Liver (tissue), 9 donors: ENCODE results near the gene BTRC. TPM values are rescaled to one million over a fixed set of nuclear protein-coding genes. Genes with fewer than 3 reads are reported as not detected.

Experiments used
- DNase-seq: peaks from one replicate; pipeline ENCODE4 v3.0.0-alpha.2; 2017; ENCODE audit warnings: low spot score
- H3K27ac ChIP-seq, 2 donors: one replicate each; pipeline ENCODE4 v1.7.0; 2013; ENCODE audit warnings: inconsistent platforms in 2 of 2, low read length in 2 of 2, control low read depth in 1 of 2, low read depth in 1 of 2, mild to moderate bottlenecking in 1 of 2
- H3K27me3 ChIP-seq, 4 donors: one replicate each; pipeline versions ENCODE4 v1.6.1 to v1.7.0; 2013; ENCODE audit warnings: low read length in 3 of 4, inconsistent platforms in 1 of 4, mild to moderate bottlenecking in 1 of 4, moderate library complexity in 1 of 4; ENCODE audit not compliant: control insufficient read depth in 4 of 4, insufficient read depth in 4 of 4
- H3K36me3 ChIP-seq, 4 donors: one replicate each; pipeline versions ENCODE4 v1.6.1 to v1.7.0; 2013; ENCODE audit warnings: low read length in 3 of 4, mild to moderate bottlenecking in 3 of 4, low read depth in 1 of 4, moderate library complexity in 1 of 4; ENCODE audit not compliant: control insufficient read depth in 4 of 4, insufficient read depth in 3 of 4
- H3K4me1 ChIP-seq, 4 donors: one replicate each; pipeline versions ENCODE4 v1.6.1 to v1.7.0; 2013; ENCODE audit warnings: low read length in 3 of 4, mild to moderate bottlenecking in 3 of 4, moderate library complexity in 1 of 4; ENCODE audit not compliant: control insufficient read depth in 4 of 4, insufficient read depth in 4 of 4
- H3K4me3 ChIP-seq, 3 donors: one replicate each; pipeline versions ENCODE4 v1.6.1 to v1.7.0; 2013; ENCODE audit warnings: low read length in 3 of 3, control low read depth in 1 of 3, low read depth in 1 of 3, mild to moderate bottlenecking in 1 of 3
- H3K9ac ChIP-seq, 2 donors: one replicate each; pipeline ENCODE4 v1.7.0; 2013; ENCODE audit warnings: low read length in 2 of 2, mild to moderate bottlenecking in 2 of 2, moderate library complexity in 2 of 2, control low read depth in 1 of 2, low read depth in 1 of 2
- H3K9me3 ChIP-seq, 4 donors: one replicate each; pipeline versions ENCODE4 v1.6.1 to v1.7.0; 2013; ENCODE audit warnings: low read length in 3 of 4; ENCODE audit not compliant: control insufficient read depth in 4 of 4
- EGR1 ChIP-seq, 2 donors: IDR thresholded peaks; 2 replicates each; pipeline ENCODE4 v1.6.1; 2016 to 2018; ENCODE audit warnings: antibody characterized with exemption in 2 of 2, low read depth in 2 of 2
- FOXA1 ChIP-seq: IDR thresholded peaks from 2 replicates; pipeline ENCODE4 v1.6.1; 2016; ENCODE audit warnings: antibody characterized with exemption
- FOXA2 ChIP-seq: IDR thresholded peaks from 2 replicates; pipeline ENCODE4 v1.6.1; 2016; ENCODE audit warnings: antibody characterized with exemption
- GABPA ChIP-seq, 2 donors: IDR thresholded peaks in 1 of 2; conservative IDR thresholded peaks in 1 of 2; 2 replicates each; pipeline ENCODE4 v1.6.1; 2016; ENCODE audit warnings: antibody characterized with exemption in 2 of 2, mild to moderate bottlenecking in 1 of 2, moderate library complexity in 1 of 2
- HNF4A ChIP-seq, 2 donors: conservative IDR thresholded peaks; 2 replicates each; pipeline ENCODE4 v1.6.1; 2016; ENCODE audit warnings: antibody characterized with exemption in 2 of 2, mild to moderate bottlenecking in 2 of 2
- HNF4G ChIP-seq: IDR thresholded peaks from 2 replicates; pipeline ENCODE4 v1.6.1; 2016; ENCODE audit warnings: antibody characterized with exemption
- JUND ChIP-seq, 2 donors: IDR thresholded peaks; 2 replicates each; pipeline ENCODE4 v1.6.1; 2016; ENCODE audit warnings: antibody characterized with exemption in 2 of 2
- NR2F2 ChIP-seq: IDR thresholded peaks from 2 replicates; pipeline ENCODE4 v1.6.1; 2016; ENCODE audit warnings: antibody characterized with exemption
- RAD21 ChIP-seq, 2 donors: IDR thresholded peaks; 2 replicates each; pipeline ENCODE4 v1.6.1; 2016; ENCODE audit warnings: antibody characterized with exemption in 2 of 2, mild to moderate bottlenecking in 2 of 2
- SP1 ChIP-seq: IDR thresholded peaks from 2 replicates; pipeline ENCODE4 v1.6.1; 2018; ENCODE audit warnings: antibody characterized with exemption, mild to moderate bottlenecking
- TAF1 ChIP-seq: conservative IDR thresholded peaks from 2 replicates; pipeline ENCODE4 v1.6.1; 2016; ENCODE audit warnings: antibody characterized with exemption, mild to moderate bottlenecking
- YY1 ChIP-seq: IDR thresholded peaks from 2 replicates; pipeline ENCODE4 v1.6.1; 2016; ENCODE audit warnings: antibody characterized with exemption, mild to moderate bottlenecking
- WGBS: extraction: QIAGEN DNeasy Blood & Tissue Kit; methylation state at CpG from one replicate; pipeline ENCODE4 v1.1.7; 2013; 5-methylcytosine and 5-hydroxymethylcytosine counted together
- polyA plus RNA-seq, 2 donors: library from polyadenylated mRNA; stranded (reverse) in 1 of 2; unstranded in 1 of 2; fragments of 200-250 nt in 1 of 2; fragments of >200 nt in 1 of 2; fragmentation: Nextera tagmentation in 1 of 2; extraction: Ambion mirVana in 1 of 2; gene quantifications; one replicate each; pipeline versions ENCODE4 v1.2.1 to v1.2.3, GENCODE V29; 2013 to 2015
- total RNA-seq, 2 donors: library from RNA; depleted of rRNA; stranded (reverse); fragments of >200 nt; gene quantifications; one replicate each; pipeline ENCODE4 v1.2.3, GENCODE V29; 2014
- TF ChIP-seq, protein P1 (sequence below): fragments of 150-350 bp; IDR thresholded peaks from 2 replicates; pipeline ENCODE4 v1.5.1; 2017; ENCODE audit warnings: improper control_type of control experiment, low read depth, low read length; ENCODE audit not compliant: missing input control
- TF ChIP-seq, protein P2 (sequence below): IDR thresholded peaks from 2 replicates; pipeline ENCODE4 v1.6.1; 2016; ENCODE audit warnings: antibody characterized with exemption
- TF ChIP-seq, protein P3 (sequence below): IDR thresholded peaks from 2 replicates; pipeline ENCODE4 v1.6.1; 2016; ENCODE audit warnings: antibody characterized with exemption
- TF ChIP-seq, protein P4 (sequence below): IDR thresholded peaks from 2 replicates; pipeline ENCODE4 v1.6.1; 2016; ENCODE audit warnings: antibody characterized with exemption, mild to moderate bottlenecking
- TF ChIP-seq, protein P5 (sequence below): IDR thresholded peaks from 2 replicates; pipeline ENCODE4 v1.6.1; 2016; ENCODE audit warnings: antibody characterized with exemption
- donor health status: healthy.
- donor health status: healthy.
- donor health status: healthy.
- donor health status: healthy.
- donor health status: healthy.

BTRC gene
- total and polyA plus RNA-seq, 4 donors, result 2.7 to 28.2 (median 5.9) TPM

DNA sequence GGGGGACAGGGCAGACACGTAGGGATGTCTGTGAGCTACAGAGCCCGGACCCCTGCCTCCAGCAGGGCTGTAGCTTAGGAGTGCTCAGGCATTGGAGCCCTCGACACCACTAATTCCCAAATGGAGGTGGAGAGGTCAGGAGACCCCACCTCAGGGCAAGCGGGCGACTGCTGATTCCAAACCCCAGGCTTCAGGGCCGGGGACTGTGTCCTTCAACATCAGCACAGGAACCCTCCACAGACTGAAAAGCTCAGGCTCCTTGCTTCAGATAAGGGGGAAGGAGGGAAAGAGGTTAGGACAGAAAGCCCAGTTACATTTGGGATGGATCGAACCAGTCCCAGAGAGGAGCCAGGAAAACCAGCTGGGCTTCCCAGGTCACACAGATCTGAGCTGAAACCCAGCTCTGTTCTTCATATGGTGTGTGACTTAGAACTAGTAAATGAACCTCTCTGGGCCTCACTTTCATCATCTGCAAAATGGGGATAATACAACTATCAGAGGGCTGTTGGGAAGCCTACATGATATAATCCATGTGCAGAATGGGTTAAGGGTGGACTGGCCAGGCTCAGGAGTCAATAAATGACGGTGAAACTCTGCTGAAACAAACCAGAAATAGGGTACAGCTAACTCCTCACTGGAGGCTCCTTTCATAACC is 217.4 kb downstream of the BTRC start (continued):
- TF ChIP-seq, protein P1, sequence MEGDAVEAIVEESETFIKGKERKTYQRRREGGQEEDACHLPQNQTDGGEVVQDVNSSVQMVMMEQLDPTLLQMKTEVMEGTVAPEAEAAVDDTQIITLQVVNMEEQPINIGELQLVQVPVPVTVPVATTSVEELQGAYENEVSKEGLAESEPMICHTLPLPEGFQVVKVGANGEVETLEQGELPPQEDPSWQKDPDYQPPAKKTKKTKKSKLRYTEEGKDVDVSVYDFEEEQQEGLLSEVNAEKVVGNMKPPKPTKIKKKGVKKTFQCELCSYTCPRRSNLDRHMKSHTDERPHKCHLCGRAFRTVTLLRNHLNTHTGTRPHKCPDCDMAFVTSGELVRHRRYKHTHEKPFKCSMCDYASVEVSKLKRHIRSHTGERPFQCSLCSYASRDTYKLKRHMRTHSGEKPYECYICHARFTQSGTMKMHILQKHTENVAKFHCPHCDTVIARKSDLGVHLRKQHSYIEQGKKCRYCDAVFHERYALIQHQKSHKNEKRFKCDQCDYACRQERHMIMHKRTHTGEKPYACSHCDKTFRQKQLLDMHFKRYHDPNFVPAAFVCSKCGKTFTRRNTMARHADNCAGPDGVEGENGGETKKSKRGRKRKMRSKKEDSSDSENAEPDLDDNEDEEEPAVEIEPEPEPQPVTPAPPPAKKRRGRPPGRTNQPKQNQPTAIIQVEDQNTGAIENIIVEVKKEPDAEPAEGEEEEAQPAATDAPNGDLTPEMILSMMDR, result no peak

DNA sequence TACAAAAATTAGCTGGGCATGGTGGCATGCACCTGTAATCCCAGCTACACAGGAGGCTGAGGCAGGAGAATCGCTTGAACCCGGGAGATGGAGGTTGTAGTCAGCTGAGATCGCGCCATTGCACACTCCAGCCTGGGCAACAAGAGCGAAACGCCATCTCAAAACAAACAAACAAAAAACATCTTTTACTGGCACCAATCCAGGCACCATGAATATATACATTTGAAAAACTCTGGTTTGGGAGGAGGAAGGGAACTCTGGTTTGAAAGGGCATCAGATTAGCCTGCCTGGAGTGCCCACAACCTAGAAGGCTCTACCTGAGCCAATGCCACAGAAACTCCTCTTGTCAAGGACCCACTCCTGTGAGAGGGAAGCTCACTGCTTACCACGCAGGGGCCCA is 218.2 kb downstream of the BTRC start:
- Histone ChIP-seq H3K9me3 (peaks cover 5 to 10% (median 8%) of the 10 kb centered on the region in 4 donors), H3K36me3 (peaks cover 0 to 3% (median 0%) of the 10 kb centered on the region in 4 donors), H3K9ac (no peak overlapping the region), H3K4me1 (peaks cover 7 to 16% (median 9%) of the 10 kb centered on the region in 4 donors), H3K27ac (no peak overlapping the region), H3K27me3 (peaks cover 0 to 7% (median 2%) of the 10 kb centered on the region in 4 donors), H3K4me3 (no peak overlapping the region)
- TF ChIP-seq FOXA1 (no peak), HNF4G (no peak), RAD21 (IDR thresholded peaks at IDR 0.05) (no peak), HNF4A (conservative IDR thresholded peaks at IDR 0.05) (no peak)
- TF ChIP-seq, protein P2, sequence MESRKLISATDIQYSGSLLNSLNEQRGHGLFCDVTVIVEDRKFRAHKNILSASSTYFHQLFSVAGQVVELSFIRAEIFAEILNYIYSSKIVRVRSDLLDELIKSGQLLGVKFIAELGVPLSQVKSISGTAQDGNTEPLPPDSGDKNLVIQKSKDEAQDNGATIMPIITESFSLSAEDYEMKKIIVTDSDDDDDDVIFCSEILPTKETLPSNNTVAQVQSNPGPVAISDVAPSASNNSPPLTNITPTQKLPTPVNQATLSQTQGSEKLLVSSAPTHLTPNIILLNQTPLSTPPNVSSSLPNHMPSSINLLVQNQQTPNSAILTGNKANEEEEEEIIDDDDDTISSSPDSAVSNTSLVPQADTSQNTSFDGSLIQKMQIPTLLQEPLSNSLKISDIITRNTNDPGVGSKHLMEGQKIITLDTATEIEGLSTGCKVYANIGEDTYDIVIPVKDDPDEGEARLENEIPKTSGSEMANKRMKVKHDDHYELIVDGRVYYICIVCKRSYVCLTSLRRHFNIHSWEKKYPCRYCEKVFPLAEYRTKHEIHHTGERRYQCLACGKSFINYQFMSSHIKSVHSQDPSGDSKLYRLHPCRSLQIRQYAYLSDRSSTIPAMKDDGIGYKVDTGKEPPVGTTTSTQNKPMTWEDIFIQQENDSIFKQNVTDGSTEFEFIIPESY, result no peak
- no peak for DNase-seq
- whole genome bisulfite sequencing, result 90% methylated on average over 7 of the region's 7 CpGs

DNA sequence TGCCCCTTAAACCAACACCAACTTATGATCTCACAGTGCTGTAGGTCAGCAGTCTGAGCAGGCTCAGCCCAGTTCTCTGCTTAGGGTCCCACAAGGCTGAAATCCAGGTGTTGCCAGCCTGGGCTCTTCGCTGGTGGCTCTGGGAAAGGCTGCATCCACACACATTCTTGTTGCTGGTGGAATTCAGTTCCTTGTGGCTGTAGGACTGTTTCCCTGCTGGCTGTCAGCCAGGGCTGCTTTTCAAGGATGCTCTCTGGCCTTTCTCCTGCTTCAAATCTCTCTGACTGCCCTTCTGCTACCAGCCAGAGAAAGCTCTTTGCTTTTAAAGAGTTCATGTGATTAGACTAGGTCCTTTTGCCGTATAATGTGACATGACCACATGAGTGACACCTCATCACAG is 218.8 kb downstream of the BTRC start:
- Histone ChIP-seq H3K27ac (no peak overlapping the region), H3K9ac (no peak overlapping the region), H3K4me1 (peaks cover 7 to 16% (median 9%) of the 10 kb centered on the region in 4 donors), H3K27me3 (peaks cover 0 to 7% (median 1%) of the 10 kb centered on the region in 4 donors), H3K4me3 (no peak overlapping the region), H3K36me3 (peaks cover 0 to 6% (median 0%) of the 10 kb centered on the region in 4 donors), H3K9me3 (peaks cover 5 to 10% (median 8%) of the 10 kb centered on the region in 4 donors)
- 94% methylated on average over 2 of the region's 2 CpGs for WGBS
- no peak for DNase-seq
- TF ChIP-seq NR2F2 (no peak), HNF4G (no peak), FOXA1 (no peak), FOXA2 (no peak), JUND (IDR thresholded peaks at IDR 0.05) (no peak), SP1 (no peak), RAD21 (IDR thresholded peaks at IDR 0.05) (no peak), HNF4A (conservative IDR thresholded peaks at IDR 0.05) (no peak), GABPA (IDR thresholded peaks at IDR 0.05 in 1 of 2, conservative IDR thresholded peaks at IDR 0.05 in 1 of 2) (no peak), EGR1 (IDR thresholded peaks at IDR 0.05; ENCODE audit: low read depth in 2 of 2) (no peak), YY1 (no peak), TAF1 (no peak)
- TF ChIP-seq, protein P2, result no peak
- TF ChIP-seq, protein P3, sequence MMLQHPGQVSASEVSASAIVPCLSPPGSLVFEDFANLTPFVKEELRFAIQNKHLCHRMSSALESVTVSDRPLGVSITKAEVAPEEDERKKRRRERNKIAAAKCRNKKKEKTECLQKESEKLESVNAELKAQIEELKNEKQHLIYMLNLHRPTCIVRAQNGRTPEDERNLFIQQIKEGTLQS, result no peak
- TF ChIP-seq, protein P4, sequence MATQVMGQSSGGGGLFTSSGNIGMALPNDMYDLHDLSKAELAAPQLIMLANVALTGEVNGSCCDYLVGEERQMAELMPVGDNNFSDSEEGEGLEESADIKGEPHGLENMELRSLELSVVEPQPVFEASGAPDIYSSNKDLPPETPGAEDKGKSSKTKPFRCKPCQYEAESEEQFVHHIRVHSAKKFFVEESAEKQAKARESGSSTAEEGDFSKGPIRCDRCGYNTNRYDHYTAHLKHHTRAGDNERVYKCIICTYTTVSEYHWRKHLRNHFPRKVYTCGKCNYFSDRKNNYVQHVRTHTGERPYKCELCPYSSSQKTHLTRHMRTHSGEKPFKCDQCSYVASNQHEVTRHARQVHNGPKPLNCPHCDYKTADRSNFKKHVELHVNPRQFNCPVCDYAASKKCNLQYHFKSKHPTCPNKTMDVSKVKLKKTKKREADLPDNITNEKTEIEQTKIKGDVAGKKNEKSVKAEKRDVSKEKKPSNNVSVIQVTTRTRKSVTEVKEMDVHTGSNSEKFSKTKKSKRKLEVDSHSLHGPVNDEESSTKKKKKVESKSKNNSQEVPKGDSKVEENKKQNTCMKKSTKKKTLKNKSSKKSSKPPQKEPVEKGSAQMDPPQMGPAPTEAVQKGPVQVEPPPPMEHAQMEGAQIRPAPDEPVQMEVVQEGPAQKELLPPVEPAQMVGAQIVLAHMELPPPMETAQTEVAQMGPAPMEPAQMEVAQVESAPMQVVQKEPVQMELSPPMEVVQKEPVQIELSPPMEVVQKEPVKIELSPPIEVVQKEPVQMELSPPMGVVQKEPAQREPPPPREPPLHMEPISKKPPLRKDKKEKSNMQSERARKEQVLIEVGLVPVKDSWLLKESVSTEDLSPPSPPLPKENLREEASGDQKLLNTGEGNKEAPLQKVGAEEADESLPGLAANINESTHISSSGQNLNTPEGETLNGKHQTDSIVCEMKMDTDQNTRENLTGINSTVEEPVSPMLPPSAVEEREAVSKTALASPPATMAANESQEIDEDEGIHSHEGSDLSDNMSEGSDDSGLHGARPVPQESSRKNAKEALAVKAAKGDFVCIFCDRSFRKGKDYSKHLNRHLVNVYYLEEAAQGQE, result no peak
- TF ChIP-seq, protein P5, sequence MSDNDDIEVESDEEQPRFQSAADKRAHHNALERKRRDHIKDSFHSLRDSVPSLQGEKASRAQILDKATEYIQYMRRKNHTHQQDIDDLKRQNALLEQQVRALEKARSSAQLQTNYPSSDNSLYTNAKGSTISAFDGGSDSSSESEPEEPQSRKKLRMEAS, result no peak
- TF ChIP-seq, protein P1, result no peak
